OCI-LY7 (cell line): ENCODE results near the gene TRPM7. TPM values are rescaled to one million over a fixed set of nuclear protein-coding genes. Genes with fewer than 3 reads are reported as not detected.
"Not testable (repeated sequence)": the region's sequence is repeated elsewhere in the genome, so short reads cannot be mapped to it uniquely, and the experiment has no call there.

ENCODE experiments used
- BruUV-seq: library from RNA; stranded (reverse); fragments of 400-500 nt; replicated peaks from 2 replicates; lab custom pipeline; 2021; lab: Mats Ljungman, UMichigan
- CTCF ChIA-PET: fragments of 300-600 bp; sonication (Branson Sonifier 250); formaldehyde crosslinking; loops from one replicate; lab custom pipeline; 2022; ENCODE audit warnings: antibody characterized with exemption; ENCODE audit not compliant: unreplicated experiment; lab: Charles Lee
- POLR2A ChIA-PET: fragments of 300-600 bp; sonication (Branson Sonifier 250); formaldehyde crosslinking; loops from one replicate; lab custom pipeline; 2022; ENCODE audit warnings: antibody characterized with exemption; lab: Charles Lee
- DNase-seq: peaks from one replicate; pipeline ENCODE4 v3.0.0-alpha.2; 2015; ENCODE audit warnings: low spot score
- H2AFZ ChIP-seq: fragments of 200-600 bp; sonication (generic), shearing (Covaris generic); 2 replicates; pipeline ENCODE4 v1.6.1; 2014; ENCODE audit warnings: mild to moderate bottlenecking, antibody characterized with exemption, low read length, moderate library complexity
- H3K27ac ChIP-seq: fragments of 200-600 bp; sonication (generic); 2 replicates; pipeline ENCODE4 v1.5.1; 2014; ENCODE audit warnings: mixed run types, low read depth, mild to moderate bottlenecking, moderate library complexity, low read length, inconsistent platforms; ENCODE audit not compliant: poor library complexity, severe bottlenecking
- H3K36me3 ChIP-seq: fragments of 200-600 bp; sonication (generic); 2 replicates; pipeline ENCODE4 v1.6.1; 2014; ENCODE audit warnings: mild to moderate bottlenecking, antibody characterized with exemption, low read length, moderate library complexity, mixed read lengths; ENCODE audit not compliant: insufficient read depth
- H3K4me1 ChIP-seq: fragments of 200-600 bp; sonication (generic); 2 replicates; pipeline ENCODE4 v1.5.1; 2014; ENCODE audit warnings: mild to moderate bottlenecking, low read length; ENCODE audit not compliant: insufficient read depth, poor library complexity, severe bottlenecking
- H3K4me2 ChIP-seq: fragments of 200-600 bp; sonication (generic); 2 replicates; pipeline ENCODE4 v1.6.1; 2014; ENCODE audit warnings: mild to moderate bottlenecking, low read length
- H3K4me3 ChIP-seq: fragments of 200-600 bp; sonication (generic); 2 replicates; pipeline ENCODE4 v1.5.1; 2014; ENCODE audit warnings: mild to moderate bottlenecking, low read depth, low read length; ENCODE audit not compliant: poor library complexity, severe bottlenecking
- H3K79me2 ChIP-seq: fragments of 200-600 bp; sonication (generic); 2 replicates; pipeline ENCODE4 v1.6.1; 2016; ENCODE audit warnings: low read depth, mild to moderate bottlenecking, low read length, moderate library complexity, mixed read lengths; ENCODE audit not compliant: insufficient read depth
- H3K9me2 ChIP-seq: fragments of 200-600 bp; sonication (generic); 2 replicates; pipeline ENCODE4 v1.6.1; 2016; ENCODE audit warnings: mild to moderate bottlenecking, low read length, mixed read lengths; ENCODE audit not compliant: insufficient read depth
- H3K9me3 ChIP-seq: fragments of 200-600 bp; sonication (generic); 2 replicates; pipeline ENCODE4 v1.6.1; 2014; ENCODE audit warnings: mild to moderate bottlenecking, mixed run types, low read length, mixed read lengths
- H4K20me1 ChIP-seq: fragments of 200-600 bp; sonication (generic); 2 replicates; pipeline ENCODE4 v1.6.1; 2014; ENCODE audit warnings: mild to moderate bottlenecking, antibody characterized with exemption, low read length, moderate library complexity, mixed read lengths; ENCODE audit not compliant: insufficient read depth
- CTCF ChIP-seq: fragments of 200-600 bp; sonication (generic); conservative IDR thresholded peaks from 2 replicates; pipeline ENCODE4 v1.5.1; 2014; ENCODE audit warnings: mild to moderate bottlenecking, antibody characterized with exemption, low read length, moderate library complexity, mixed read lengths
- EZH2phosphoT487 ChIP-seq: fragments of 200-600 bp; sonication (generic); IDR thresholded peaks from 2 replicates; pipeline ENCODE4 v1.6.1; 2018; ENCODE audit warnings: low read depth, borderline replicate concordance, mild to moderate bottlenecking, mixed run types, antibody characterized with exemption, low read length, moderate library complexity, mixed read lengths
- intact Hi-C: fragments of 100-400 bp; cut with micrococcal nuclease; formaldehyde crosslinking; loops from one replicate; pipeline ENCODE4 v1.10.0; 2022; ENCODE audit not compliant: unreplicated experiment
- total RNA-seq, 2 experiments: library from RNA; depleted of rRNA in 1 of 2; stranded (reverse); fragments of >200 nt in 1 of 2; shearing (Covaris generic) in 1 of 2; gene quantifications; 2 replicates each; pipeline ENCODE4 v1.2.3, GENCODE V29; 2014 to 2022

Gene TRPM7
- total RNA-seq, 2 experiments from 2014 or later: 50.0 to 64.0 TPM

- Histone ChIP-seq H4K20me1 (no peaks in the 10 kb centered on the region), H3K4me1 (no peaks in the 10 kb centered on the region), H3K9me3 (no peaks in the 10 kb centered on the region), H3K36me3 (peaks cover 92% of the 10 kb centered on the region), H3K4me2 (no peak overlapping the region), H3K9me2 (no peaks in the 10 kb centered on the region), H3K4me3 (no peak overlapping the region), H2AFZ (no peak overlapping the region), H3K27ac (no peak overlapping the region), H3K79me2 (no peaks in the 10 kb centered on the region)
- intact Hi-C loops: no loop called here
- no peak for TF ChIP-seq CTCF
- no peak for TF ChIP-seq EZH2phosphoT487
- DNase-seq: no peak
- ChIA-PET POLR2A (interaction anchor here (1.6 kb wide), 1 partner anchor 26 kb away, joined by 3 read pairs; no protein-coding TSS in a partner anchor), CTCF (no interaction called here)
- no TSS peak for BruUV-seq
These were observed 109.1 kb downstream of the TRPM7 start for GRCh38 chr15:50577492-50577891.

GRCh38 chr15:50576166-50576565, 110.4 kb downstream of the TRPM7 start:
- Histone ChIP-seq H3K4me3 (no peak overlapping the region), H3K79me2 (no peaks in the 10 kb centered on the region), H3K4me1 (no peaks in the 10 kb centered on the region), H3K4me2 (no peak overlapping the region), H3K9me3 (no peaks in the 10 kb centered on the region), H3K27ac (no peak overlapping the region), H3K9me2 (no peaks in the 10 kb centered on the region), H4K20me1 (no peaks in the 10 kb centered on the region), H2AFZ (no peak overlapping the region), H3K36me3 (peaks cover 94% of the 10 kb centered on the region)
- BruUV-seq: no TSS peak
- intact Hi-C loops: no loop called here
- POLR2A ChIA-PET: interaction anchor here (0.6 kb wide), 1 partner anchor 17 kb away, joined by 3 read pairs; no protein-coding TSS in a partner anchor
- DNase-seq: no peak
- no peak for TF ChIP-seq EZH2phosphoT487
- TF ChIP-seq CTCF: no peak
- CTCF ChIA-PET: no interaction called here

GRCh38 chr15:50573842-50574241, 112.8 kb downstream of the TRPM7 start:
- BruUV-seq, H3K4me3 ChIP-seq, H3K9me2 ChIP-seq, H3K79me2 ChIP-seq, DNase-seq, CTCF ChIA-PET, H3K4me1 ChIP-seq, H3K27ac ChIP-seq, H2AFZ ChIP-seq, intact Hi-C loops, H4K20me1 ChIP-seq, H3K9me3 ChIP-seq, H3K4me2 ChIP-seq: not testable (repeated sequence)
- POLR2A ChIA-PET: interaction anchor here (0.6 to 1.4 kb wide), 2 partner anchors 236 to 302 kb away, joined by 3 read pairs; no protein-coding TSS in a partner anchor
- H3K36me3 ChIP-seq: peaks cover 95% of the 10 kb centered on the region
